Right renal pelvis (tissue), 4 donors: ENCODE results near the gene DKK3. TPM values are rescaled to one million over a fixed set of nuclear protein-coding genes. Genes with fewer than 3 reads are reported as not detected.

Source experiments
- DNase-seq, 4 donors: peaks; one replicate each; pipeline ENCODE4 v3.0.0-alpha.2; 2013; ENCODE audit warnings: low read depth in 4 of 4, low spot score in 3 of 4, missing footprints in 1 of 4
- polyA plus RNA-seq, 4 donors: library from polyadenylated mRNA; unstranded; fragments of 120-200 nt; gene quantifications; one replicate each; pipeline ENCODE4 v1.2.1, GENCODE V29; 2013; ENCODE audit not compliant: insufficient read length in 4 of 4

The DKK3 gene
- polyA plus RNA-seq, 4 donors = 71.7 to 80.8 (median 75.5) TPM

- no peak for DNase-seq
Observed at GRCh38 chr11:12006552-12007229, 1.7 kb downstream of the DKK3 start.

GRCh38 chr11:12005476-12005875, 3.0 kb downstream of the DKK3 start:
- no peak for DNase-seq

- no peak for DNase-seq
Observed at GRCh38 chr11:12005061-12005460, 3.4 kb downstream of the DKK3 start.

- no peak for DNase-seq
Observed at GRCh38 chr11:12003815-12004214, 4.6 kb downstream of the DKK3 start.

- no peak for DNase-seq
Observed at GRCh38 chr11:12003336-12003735, 5.1 kb downstream of the DKK3 start.

GRCh38 chr11:12001186-12001585, 7.2 kb downstream of the DKK3 start:
- no peak for DNase-seq

- DNase-seq = no peak
Observed at GRCh38 chr11:11998091-11998781, 10.2 kb downstream of the DKK3 start.

- DNase-seq = no peak
Observed at GRCh38 chr11:11997049-11997322, 11.4 kb downstream of the DKK3 start.

GRCh38 chr11:11996321-11997048, 11.9 kb downstream of the DKK3 start:
- DNase-seq = no peak

GRCh38 chr11:11995601-11996000, 12.8 kb downstream of the DKK3 start:
- DNase-seq = no peak

- DNase-seq = no peak
Observed at GRCh38 chr11:11993839-11994238, 14.6 kb downstream of the DKK3 start.

GRCh38 chr11:11992257-11993212, 15.9 kb downstream of the DKK3 start:
- DNase-seq = no peak

GRCh38 chr11:11989774-11990744, 18.4 kb downstream of the DKK3 start:
- DNase-seq = no peak

GRCh38 chr11:11988681-11989261, 19.7 kb downstream of the DKK3 start:
- DNase-seq = no peak

- DNase-seq = no peak
Observed at GRCh38 chr11:11988099-11988651, 20.3 kb downstream of the DKK3 start.

GRCh38 chr11:11987503-11988022, 20.9 kb downstream of the DKK3 start:
- no peak for DNase-seq

GRCh38 chr11:11985954-11986949, 22.2 kb downstream of the DKK3 start:
- DNase-seq = no peak
